Uterus (tissue), 4 donors: ENCODE results near the gene C2orf80. TPM values are rescaled to one million over a fixed set of nuclear protein-coding genes. Genes with fewer than 3 reads are reported as not detected.

ENCODE experiments used
- DNase-seq, 2 donors: peaks; one replicate each; pipeline ENCODE4 v3.0.0-alpha.2; 2019 to 2020
- H3K27ac ChIP-seq, 2 donors: fragments of 200-600 bp; sonication (generic); 1 replicate in 1 of 2; 2 replicates in 1 of 2; pipeline ENCODE4 v1.5.1; 2016 to 2018
- H3K27me3 ChIP-seq, 2 donors: fragments of 200-600 bp; sonication (generic); one replicate each; pipeline ENCODE4 v1.5.1; 2018 to 2019; ENCODE audit warnings: control low read depth in 1 of 2
- H3K36me3 ChIP-seq, 2 donors: fragments of 200-600 bp; sonication (generic); one replicate each; pipeline ENCODE4 v1.5.1; 2019; ENCODE audit warnings: control low read depth in 1 of 2
- H3K4me1 ChIP-seq, 2 donors: fragments of 200-600 bp; sonication (generic); one replicate each; pipeline ENCODE4 v1.5.1; 2018 to 2019; ENCODE audit warnings: control low read depth in 1 of 2
- H3K4me3 ChIP-seq, 2 donors: fragments of 200-600 bp; sonication (generic); 1 replicate in 1 of 2; 2 replicates in 1 of 2; pipeline ENCODE4 v1.5.1; 2018 to 2019; ENCODE audit warnings: mild to moderate bottlenecking in 1 of 2
- H3K9me3 ChIP-seq, 2 donors: fragments of 200-600 bp; sonication (generic); one replicate each; pipeline ENCODE4 v1.5.1; 2019; ENCODE audit warnings: control low read depth in 1 of 2
- CTCF ChIP-seq, 4 experiments: fragments of 200-600 bp in 2 of 4; fragments of 450-650 bp in 2 of 4; sonication (generic) in 2 of 4; IDR thresholded peaks; one replicate each; pipeline ENCODE4 v1.5.1; 2016 to 2019; ENCODE audit warnings: antibody characterized with exemption in 4 of 4, mild to moderate bottlenecking in 2 of 4, moderate library complexity in 1 of 4
- POLR2A ChIP-seq, 2 donors: fragments of 450-650 bp; IDR thresholded peaks; one replicate each; pipeline ENCODE4 v1.6.1; 2016; ENCODE audit warnings: antibody characterized with exemption in 2 of 2, mild to moderate bottlenecking in 1 of 2, moderate library complexity in 1 of 2
- intact Hi-C: fragments of 100-400 bp; cut with DNase I; formaldehyde crosslinking; loops from one replicate; pipeline ENCODE4 v1.15.1; 2023; ENCODE audit warnings: low total_unique reads
- total RNA-seq, 4 donors: library from RNA; depleted of rRNA in 3 of 4; stranded (reverse); fragments of >200 nt in 3 of 4; gene quantifications; one replicate each; pipeline versions ENCODE4 v1.1.0 to v1.2.4, GENCODE V29; 2014 to 2023
- donor health status: DM: yes; HTN: yes; CAD: no.

Gene C2orf80
- total RNA-seq, 4 donors from 2014 or later, result not detected

GRCh38 chr2:208135794-208136715 is 53.8 kb downstream of the C2orf80 start:
- Histone ChIP-seq H3K27me3 (no peaks in the 10 kb centered on the region), H3K4me3 (no peak overlapping the region), H3K4me1 (no peaks in the 10 kb centered on the region), H3K27ac (no peak overlapping the region), H3K36me3 (no peaks in the 10 kb centered on the region), H3K9me3 (no peaks in the 10 kb centered on the region)
- intact Hi-C loops, result no loop called here
- TF ChIP-seq POLR2A (IDR thresholded peaks at IDR 0.05), result no peak
- no peak for TF ChIP-seq CTCF (IDR thresholded peaks at IDR 0.05)
- no peak for DNase-seq

- Histone ChIP-seq H3K4me1 (no peaks in the 10 kb centered on the region), H3K9me3 (no peaks in the 10 kb centered on the region), H3K36me3 (no peaks in the 10 kb centered on the region), H3K27me3 (no peaks in the 10 kb centered on the region), H3K4me3 (no peak overlapping the region), H3K27ac (no peak overlapping the region)
- no peak for TF ChIP-seq CTCF (IDR thresholded peaks at IDR 0.05)
- no peak for TF ChIP-seq POLR2A (IDR thresholded peaks at IDR 0.05)
- intact Hi-C loops, result no loop called here
- DNase-seq, result no peak
Measured at GRCh38 chr2:208134928-208135586, 54.8 kb downstream of the C2orf80 start.

GRCh38 chr2:208130712-208131110 is 59.1 kb downstream of the C2orf80 start:
- Histone ChIP-seq H3K36me3 (no peaks in the 10 kb centered on the region), H3K4me3 (no peak overlapping the region), H3K4me1 (no peaks in the 10 kb centered on the region), H3K9me3 (no peaks in the 10 kb centered on the region), H3K27ac (no peak overlapping the region), H3K27me3 (no peaks in the 10 kb centered on the region)
- TF ChIP-seq POLR2A (IDR thresholded peaks at IDR 0.05) (no peak), CTCF (IDR thresholded peaks at IDR 0.05) (no peak)
- DNase-seq, result no peak
- intact Hi-C loops, result no loop called here

GRCh38 chr2:208129744-208130711 is 59.8 kb downstream of the C2orf80 start, which contains the start of gene CRYGC:
CRYGC (minus strand) TSS chr2:208129828; CDS start chr2:208129792, 36 bp downstream.
- no peak for TF ChIP-seq CTCF (IDR thresholded peaks at IDR 0.05)
- no peak for TF ChIP-seq POLR2A (IDR thresholded peaks at IDR 0.05)
- intact Hi-C loops, result no loop called here
- Histone ChIP-seq H3K27me3 (no peaks in the 10 kb centered on the region), H3K9me3 (no peaks in the 10 kb centered on the region), H3K36me3 (no peaks in the 10 kb centered on the region), H3K4me3 (no peak within 1 kb of the TSS), H3K27ac (no peak within 1 kb of the TSS), H3K4me1 (no peaks in the 10 kb centered on the region)
- no peak for DNase-seq
